GM12892 (cell line): Measurements from ENCODE around the gene VCL.

Source experiments
- POLR2A ChIP-seq: IDR thresholded peaks from 2 replicates; pipeline ENCODE4 v1.6.1; 2011; ENCODE audit warnings: low read depth, low read length, control low read depth
- POLR2AphosphoS5 ChIP-seq: IDR thresholded peaks from 2 replicates; pipeline ENCODE4 v1.6.1; 2011; ENCODE audit warnings: low read depth, low read length, control low read depth

DNA sequence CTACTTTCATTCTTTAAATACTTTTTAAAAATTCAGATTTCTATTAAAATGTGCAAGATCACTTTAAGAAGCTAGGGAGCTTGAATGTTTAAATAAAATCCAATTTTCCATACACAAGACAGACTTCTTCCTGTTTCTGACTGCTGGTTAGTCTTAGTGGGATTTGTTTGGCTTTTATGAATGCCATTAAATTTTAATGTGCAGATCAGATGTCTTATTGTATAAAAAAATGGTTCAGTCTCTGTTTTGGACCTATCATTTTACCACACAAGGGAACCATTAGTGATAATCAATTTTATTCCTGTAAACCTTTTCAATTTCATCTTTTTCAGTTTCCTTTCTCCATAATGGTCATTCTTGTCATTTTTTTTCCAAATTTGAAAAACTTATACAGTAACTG, 63.2 kb downstream of the VCL start:
- TF ChIP-seq POLR2A (no peak), POLR2AphosphoS5 (no peak)
